ENCODE results near the gene AVP. TPM values are rescaled to one million over a fixed set of nuclear protein-coding genes. Genes with fewer than 3 reads are reported as not detected.

Gene AVP, protein sequence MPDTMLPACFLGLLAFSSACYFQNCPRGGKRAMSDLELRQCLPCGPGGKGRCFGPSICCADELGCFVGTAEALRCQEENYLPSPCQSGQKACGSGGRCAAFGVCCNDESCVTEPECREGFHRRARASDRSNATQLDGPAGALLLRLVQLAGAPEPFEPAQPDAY
- total RNA-seq, result not detected

DNA sequence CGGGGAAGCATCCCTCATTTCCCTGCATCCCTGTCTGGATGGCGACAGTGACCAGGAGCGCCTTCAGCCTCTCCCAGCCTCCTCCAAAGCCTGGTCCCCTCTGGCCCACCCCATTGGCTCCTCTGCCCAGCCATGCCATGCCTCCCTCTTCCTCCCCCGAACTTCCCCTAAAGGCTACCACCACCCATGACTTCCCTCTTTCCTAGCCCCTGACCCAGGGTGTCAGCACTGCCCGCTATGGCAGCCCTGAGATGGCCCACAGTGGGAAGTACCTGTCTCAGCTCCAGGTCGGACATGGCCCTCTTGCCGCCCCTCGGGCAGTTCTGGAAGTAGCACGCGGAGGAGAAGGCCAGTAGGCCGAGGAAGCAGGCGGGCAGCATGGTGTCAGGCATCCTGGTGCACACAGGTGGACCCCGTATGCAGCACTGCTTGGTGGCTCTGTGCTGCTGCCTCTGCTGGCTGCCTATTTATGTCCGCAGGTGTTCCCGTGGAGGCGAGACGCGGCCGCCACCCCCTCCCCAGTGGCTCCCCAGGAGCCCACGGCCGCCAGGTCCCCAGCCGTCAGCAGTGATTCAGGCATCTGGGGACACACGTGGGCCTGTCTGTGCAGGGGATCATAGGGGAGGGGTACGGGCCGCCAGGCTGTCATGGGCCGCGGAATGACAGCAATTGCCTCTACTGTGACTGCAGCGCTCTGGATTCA, at the start of gene AVP:
TSS of gene AVP (minus strand) at position 442 of the 703 bp plus-strand sequence. CDS start at position 392, 50 bp downstream.
- intact Hi-C loops (cut with micrococcal nuclease), result no loop called here

DNA sequence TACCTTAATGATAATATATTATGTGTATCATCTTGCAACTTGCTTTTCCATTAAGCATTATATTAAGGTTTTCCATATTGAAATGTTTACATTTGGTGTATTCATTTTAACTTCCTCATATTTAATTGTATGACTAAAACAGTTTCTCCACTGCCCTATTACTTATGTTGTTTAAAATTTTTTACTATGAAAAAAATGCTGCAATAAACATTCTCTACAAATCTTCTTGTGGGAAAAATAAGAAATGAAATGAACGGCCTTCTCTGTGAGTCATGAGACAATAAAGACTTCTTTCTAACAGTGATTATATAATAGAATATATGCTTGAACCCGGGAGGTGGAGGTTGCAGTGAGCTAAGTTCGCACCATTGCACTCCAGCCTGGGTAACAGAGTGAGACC, 49.6 kb upstream of the AVP start:
- no peaks in the 10 kb centered on the region for H3K9me3 Mint-ChIP-seq
- ATAC-seq (no peak), DNase-seq (no peak)
- no peaks in the 10 kb centered on the region for H3K36me3 Mint-ChIP-seq (ENCODE audit: low read depth)
- H3K27ac Mint-ChIP-seq, result no peak overlapping the region
- H3K27me3 Mint-ChIP-seq, result no peaks in the 10 kb centered on the region
- ChIA-PET CTCF (no interaction called here), POLR2A (interaction anchor here (0.7 kb wide), 1 partner anchor 54 kb away, joined by 3 read pairs; no protein-coding TSS in a partner anchor)
- H3K4me1 Mint-ChIP-seq (ENCODE audit: low read depth), result peaks cover 17% of the 10 kb centered on the region
- H3K4me3 Mint-ChIP-seq, result no peak overlapping the region
- TF ChIP-seq CTCF (IDR thresholded peaks at IDR 0.05), result no peak
- intact Hi-C loops (cut with micrococcal nuclease), result no loop called here

More for the DNA sequence above, at the start of gene AVP:
- no peak for TF ChIP-seq CTCF (IDR thresholded peaks at IDR 0.05)
- CTCF ChIA-PET, result interaction anchor here (0.6 kb wide), 1 partner anchor 31 kb away, joined by 3 read pairs; no protein-coding TSS in a partner anchor
- POLR2A ChIA-PET, result interaction anchor here (1.5 to 1.8 kb wide), 2 partner anchors 8 to 9 kb away, joined by 3 to 4 read pairs; no protein-coding TSS in a partner anchor
- H3K4me3 Mint-ChIP-seq, result peak within 1 kb of the TSS; percentile 38
- no peak for DNase-seq
- H3K36me3 Mint-ChIP-seq (ENCODE audit: low read depth), result no peaks in the 10 kb centered on the region
- peaks cover 4% of the 10 kb centered on the region for H3K4me1 Mint-ChIP-seq (ENCODE audit: low read depth)
- no peak for ATAC-seq
- no peak within 1 kb of the TSS for H3K27ac Mint-ChIP-seq
- H3K27me3 Mint-ChIP-seq, result peaks cover 37% of the 10 kb centered on the region
- no peaks in the 10 kb centered on the region for H3K9me3 Mint-ChIP-seq

- ATAC-seq (no peak), DNase-seq (no peak)
- intact Hi-C loops (cut with micrococcal nuclease), result no loop called here
- Mint-ChIP-seq H3K4me1 (ENCODE audit: low read depth) (peaks cover 9% of the 10 kb centered on the region), H3K36me3 (ENCODE audit: low read depth) (no peaks in the 10 kb centered on the region), H3K27ac (no peak overlapping the region), H3K9me3 (no peaks in the 10 kb centered on the region), H3K27me3 (no peaks in the 10 kb centered on the region), H3K4me3 (no peak overlapping the region)
- CTCF ChIA-PET, result no interaction called here
- POLR2A ChIA-PET, result interaction anchor here (0.7 kb wide), 1 partner anchor 55 kb away, joined by 3 read pairs; no protein-coding TSS in a partner anchor
- TF ChIP-seq CTCF (IDR thresholded peaks at IDR 0.05), result no peak
Measured at GRCh38 chr20:3133155-3133554, 48.6 kb upstream of the AVP start.

GRCh38 chr20:3130051-3130600, 45.6 kb upstream of the AVP start:
- DNase-seq, result no peak

More at GRCh38 chr20:3130051-3130600, 45.6 kb upstream of the AVP start:
- H3K36me3 Mint-ChIP-seq (ENCODE audit: low read depth), result peaks cover 3% of the 10 kb centered on the region
- CTCF ChIA-PET, result interaction anchor here (1.1 to 1.6 kb wide), 4 partner anchors 12 to 42 kb away, joined by 3 to 5 read pairs (median 4); no protein-coding TSS in a partner anchor
- peaks cover 2% of the 10 kb centered on the region for H3K9me3 Mint-ChIP-seq
- POLR2A ChIA-PET, result interaction anchor here (0.7 to 1.0 kb wide), 2 partner anchors 21 to 38 kb away, joined by 3 read pairs; no protein-coding TSS in a partner anchor
- intact Hi-C loops (cut with micrococcal nuclease), result no loop called here
- TF ChIP-seq CTCF (IDR thresholded peaks at IDR 0.05), result no peak
- no peaks in the 10 kb centered on the region for H3K27me3 Mint-ChIP-seq
- no peak overlapping the region for H3K27ac Mint-ChIP-seq
- H3K4me3 Mint-ChIP-seq, result no peak overlapping the region
- no peak for ATAC-seq
- H3K4me1 Mint-ChIP-seq (ENCODE audit: low read depth), result peaks cover 1% of the 10 kb centered on the region
